Epithelial cell of esophagus (primary cell): ENCODE data around the gene MLF2.

ENCODE experiments used
- DNase-seq: peaks from one replicate; pipeline ENCODE4 v3.0.0; 2010; ENCODE audit warnings: low read depth
- H3K4me3 ChIP-seq: 2 replicates; pipeline ENCODE4 v1.5.1; 2011; ENCODE audit warnings: mild to moderate bottlenecking, low read length, control low read depth
- TF ChIP-seq, protein P1 (sequence below): IDR thresholded peaks from 2 replicates; pipeline ENCODE4 v1.5.1; 2011; ENCODE audit warnings: low read depth, mild to moderate bottlenecking, low read length, control low read depth, inconsistent platforms; ENCODE audit not compliant: insufficient read depth; ENCODE audit errors: missing control alignments

The MLF2 gene

DNA sequence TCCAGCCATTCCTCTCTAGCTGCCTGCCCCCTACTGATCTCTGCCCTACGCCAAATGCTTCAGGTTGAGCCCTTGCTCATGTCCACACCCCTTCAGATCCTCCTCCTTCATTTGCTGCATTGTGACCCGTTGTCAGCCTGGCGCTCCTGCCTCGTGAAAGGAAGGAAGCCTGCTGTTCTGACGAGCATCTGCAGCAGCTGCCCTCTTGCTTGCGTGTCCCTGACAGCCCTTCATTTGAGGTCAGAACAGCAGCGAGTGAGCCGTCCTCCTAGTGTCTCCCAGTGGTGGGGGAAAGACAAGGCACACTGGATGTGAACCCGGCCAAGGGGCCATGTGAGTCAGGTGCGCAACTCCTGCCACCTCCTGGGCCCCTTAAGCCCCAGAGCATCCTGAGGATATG, 49.3 kb downstream of the MLF2 start:
- H3K4me3 ChIP-seq: no peak overlapping the region
- DNase-seq: no peak
- TF ChIP-seq, protein P1, sequence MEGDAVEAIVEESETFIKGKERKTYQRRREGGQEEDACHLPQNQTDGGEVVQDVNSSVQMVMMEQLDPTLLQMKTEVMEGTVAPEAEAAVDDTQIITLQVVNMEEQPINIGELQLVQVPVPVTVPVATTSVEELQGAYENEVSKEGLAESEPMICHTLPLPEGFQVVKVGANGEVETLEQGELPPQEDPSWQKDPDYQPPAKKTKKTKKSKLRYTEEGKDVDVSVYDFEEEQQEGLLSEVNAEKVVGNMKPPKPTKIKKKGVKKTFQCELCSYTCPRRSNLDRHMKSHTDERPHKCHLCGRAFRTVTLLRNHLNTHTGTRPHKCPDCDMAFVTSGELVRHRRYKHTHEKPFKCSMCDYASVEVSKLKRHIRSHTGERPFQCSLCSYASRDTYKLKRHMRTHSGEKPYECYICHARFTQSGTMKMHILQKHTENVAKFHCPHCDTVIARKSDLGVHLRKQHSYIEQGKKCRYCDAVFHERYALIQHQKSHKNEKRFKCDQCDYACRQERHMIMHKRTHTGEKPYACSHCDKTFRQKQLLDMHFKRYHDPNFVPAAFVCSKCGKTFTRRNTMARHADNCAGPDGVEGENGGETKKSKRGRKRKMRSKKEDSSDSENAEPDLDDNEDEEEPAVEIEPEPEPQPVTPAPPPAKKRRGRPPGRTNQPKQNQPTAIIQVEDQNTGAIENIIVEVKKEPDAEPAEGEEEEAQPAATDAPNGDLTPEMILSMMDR: no peak

DNA sequence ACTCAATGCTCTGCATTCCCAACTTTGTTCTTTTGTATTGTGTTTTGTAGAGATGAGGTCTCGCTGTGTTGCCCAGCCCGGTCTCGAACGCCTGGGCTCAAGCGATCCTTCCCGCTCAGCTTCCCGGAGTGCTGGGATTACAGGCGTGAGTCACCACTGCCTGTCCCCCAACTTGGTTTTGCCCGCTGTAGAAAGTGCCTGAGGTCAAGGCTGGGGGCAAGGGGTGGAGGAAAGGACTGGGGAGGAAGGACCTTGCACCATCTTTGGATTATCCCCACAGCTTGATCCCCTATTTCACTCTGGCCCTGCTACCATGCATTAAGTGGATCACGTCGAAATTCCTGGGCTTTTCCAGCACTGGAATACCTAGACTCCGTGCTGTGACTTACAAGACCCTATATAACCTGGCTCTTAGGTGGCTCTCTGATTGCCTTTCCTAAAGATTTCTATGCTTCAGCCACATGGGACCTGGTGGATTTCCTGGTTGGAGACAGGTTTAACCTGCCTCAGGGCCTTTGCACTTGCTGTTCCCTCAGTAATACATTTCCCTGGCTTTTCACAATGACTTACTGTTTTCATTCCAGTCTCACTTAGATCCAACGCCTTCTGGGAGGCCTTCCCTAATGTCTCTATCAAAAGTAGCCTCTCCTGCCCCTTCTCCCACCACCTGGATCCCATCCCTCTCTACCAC, 51.7 kb downstream of the MLF2 start:
- DNase-seq: no peak
- H3K4me3 ChIP-seq: peak overlapping the region; percentile 37
- TF ChIP-seq, protein P1: no peak

DNA sequence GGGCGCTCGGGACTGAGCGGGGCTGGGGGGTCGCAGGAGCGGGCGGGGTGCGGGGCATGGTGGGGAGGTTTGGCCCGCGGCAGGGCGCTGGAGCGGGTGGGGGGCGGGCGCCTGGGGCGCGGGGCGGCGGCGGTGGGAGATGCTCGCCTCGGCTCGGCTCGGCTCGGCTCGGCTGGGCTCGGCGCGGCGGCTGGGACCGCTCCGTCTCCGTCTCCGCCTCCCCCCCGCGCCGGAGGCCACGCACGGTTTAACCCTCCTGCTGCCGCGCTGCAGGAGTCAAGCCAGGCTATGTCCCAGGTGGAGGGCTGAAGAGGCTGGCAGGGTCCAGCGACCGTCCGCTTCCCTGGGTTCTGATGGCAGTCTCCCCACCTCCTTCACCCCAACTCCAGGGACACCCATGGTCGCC, 52.3 kb downstream of the MLF2 start, which contains the start of gene PIANP:
Gene PIANP, minus strand, starts transcription at position 170 of the 406 bp plus-strand sequence. CDS start 2,754 bp downstream, outside the sequence.
- H3K4me3 ChIP-seq: peak within 1 kb of the TSS; percentile 37
- peak; percentile 33 for DNase-seq
- TF ChIP-seq, protein P1: no peak

DNA sequence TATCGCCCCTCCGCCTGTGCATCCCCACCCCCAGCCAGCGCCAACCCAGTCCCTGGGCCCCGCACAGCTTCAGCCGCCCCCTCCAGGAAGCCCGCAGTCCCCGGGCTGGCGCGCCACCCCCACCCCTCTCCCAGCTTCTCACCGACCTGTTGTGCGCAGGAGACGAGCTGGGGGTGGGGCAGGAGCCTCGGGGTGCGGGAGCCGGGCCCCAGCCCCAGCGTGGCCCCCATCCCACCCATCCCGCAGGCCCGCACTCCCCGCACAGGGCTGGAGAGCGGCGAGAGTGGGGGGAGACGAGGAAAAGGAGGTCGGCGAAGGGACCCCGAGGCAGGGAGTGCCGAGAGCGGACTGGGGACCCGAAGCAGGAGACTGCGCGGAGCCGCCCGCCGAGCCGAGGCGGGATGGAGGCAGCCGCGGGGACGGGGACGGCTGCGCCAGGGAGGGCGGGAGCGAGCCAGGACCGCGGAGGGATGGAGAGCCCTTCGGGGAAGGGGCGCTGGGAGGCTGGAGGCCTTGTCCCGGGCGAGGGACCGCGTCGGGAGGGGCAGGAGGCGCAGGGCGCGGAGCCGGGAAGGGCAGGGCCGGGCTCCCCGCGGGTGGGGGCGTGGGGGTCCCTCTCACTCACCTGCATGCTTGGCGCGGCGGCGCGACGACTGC, 52.8 kb downstream of the MLF2 start:
- peak overlapping the region; percentile 28 for H3K4me3 ChIP-seq
- TF ChIP-seq, protein P1: no peak
- no peak for DNase-seq

DNA sequence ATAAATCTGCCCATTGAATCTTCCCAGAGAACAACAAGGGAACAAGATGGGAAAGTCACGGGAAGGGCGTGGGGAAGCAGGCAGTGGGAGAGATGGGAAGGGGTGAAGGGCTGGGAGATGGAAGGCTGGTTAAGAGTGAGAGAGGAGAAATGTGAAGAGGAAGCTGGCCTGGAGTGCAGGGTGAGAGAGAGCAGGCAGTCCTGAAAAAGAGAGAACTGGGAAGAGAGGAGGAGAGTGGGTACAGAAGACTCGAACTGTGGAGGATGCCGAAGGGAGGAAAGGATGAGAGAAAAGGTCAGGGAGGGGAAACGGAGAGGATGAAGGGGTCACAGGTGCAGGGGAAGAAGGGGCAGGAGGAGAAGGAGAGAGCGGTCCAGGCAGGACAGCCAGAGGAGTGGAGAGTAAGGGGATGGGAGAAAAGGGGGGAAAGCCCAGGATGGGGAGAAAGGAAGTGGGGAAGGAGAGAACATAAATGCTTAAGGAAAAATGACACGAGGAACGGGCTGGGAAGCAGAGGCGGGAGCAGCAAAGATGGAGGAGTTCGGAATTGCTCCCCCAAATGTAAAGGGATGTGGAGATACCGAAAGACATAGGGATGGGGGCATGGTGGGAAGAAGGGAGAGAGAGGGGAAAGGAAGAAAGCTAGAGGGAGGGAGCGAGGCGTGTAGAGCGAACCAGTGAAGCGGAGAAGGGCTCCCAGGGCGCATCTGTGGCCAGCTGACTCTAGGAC, 53.5 kb downstream of the MLF2 start:
- TF ChIP-seq, protein P1: no peak
- peak overlapping the region; percentile 28 for H3K4me3 ChIP-seq
- DNase-seq: no peak

DNA sequence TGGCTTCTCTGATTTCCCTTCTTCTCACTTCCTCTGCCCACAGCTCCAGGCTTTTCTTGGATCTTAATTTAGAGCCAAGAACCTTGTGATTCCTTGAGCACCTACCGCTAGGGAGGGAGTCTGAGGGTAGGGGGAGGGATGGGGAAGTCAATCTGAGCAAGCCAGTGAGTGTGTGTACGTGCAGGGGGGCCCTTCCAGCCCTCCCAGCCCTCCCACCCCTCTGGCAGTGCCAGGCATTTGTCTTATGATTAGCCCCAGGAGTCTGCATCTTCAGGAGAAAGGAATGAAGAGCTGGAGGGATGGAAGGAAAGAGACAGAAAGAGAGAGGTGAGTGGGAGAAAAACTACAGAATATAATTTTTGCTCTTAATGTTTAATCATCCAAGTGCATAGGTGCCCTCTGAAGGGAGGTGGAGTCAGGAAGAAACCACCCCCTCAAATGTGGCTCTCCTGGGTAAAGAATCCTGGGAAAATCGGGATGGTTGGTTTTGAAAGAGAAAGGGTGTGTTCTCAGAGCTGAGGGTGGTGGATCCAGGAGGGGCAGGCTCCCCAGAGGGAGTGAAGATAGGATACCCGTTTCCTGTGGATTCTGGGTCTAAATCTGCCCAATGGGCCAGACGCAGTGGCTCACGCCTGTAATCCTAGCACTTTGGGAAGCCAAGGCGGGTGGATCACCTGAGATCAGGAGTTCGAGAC, 54.4 kb downstream of the MLF2 start:
- TF ChIP-seq, protein P1: no peak
- DNase-seq: no peak
- H3K4me3 ChIP-seq: no peak overlapping the region
